ENCODE measurements around the gene LRCH3. TPM values are rescaled to one million over a fixed set of nuclear protein-coding genes. Genes with fewer than 3 reads are reported as not detected.

The LRCH3 gene
- total RNA-seq, 1 experiment from 2014 or later = 63.6 TPM

GRCh38 chr3:197790033-197790432, 1.0 kb upstream of the LRCH3 start:
- no peaks in the 10 kb centered on the region for H3K27me3 Mint-ChIP-seq (ENCODE audit: low read depth)

GRCh38 chr3:197791892-197792647, 1.0 kb downstream of the LRCH3 start:
- Mint-ChIP-seq H3K27ac (peak overlapping the region; percentile 78), H3K9me3 (no peaks in the 10 kb centered on the region), H3K4me1 (peaks cover 21% of the 10 kb centered on the region), H3K4me3 (peak overlapping the region; percentile 89), H3K36me3 (no peaks in the 10 kb centered on the region), H3K27me3 (ENCODE audit: low read depth) (no peaks in the 10 kb centered on the region)
- DNase-seq (ENCODE audit: low spot score) (no peak), ATAC-seq (peak; percentile 23)
- TF ChIP-seq, protein P1, sequence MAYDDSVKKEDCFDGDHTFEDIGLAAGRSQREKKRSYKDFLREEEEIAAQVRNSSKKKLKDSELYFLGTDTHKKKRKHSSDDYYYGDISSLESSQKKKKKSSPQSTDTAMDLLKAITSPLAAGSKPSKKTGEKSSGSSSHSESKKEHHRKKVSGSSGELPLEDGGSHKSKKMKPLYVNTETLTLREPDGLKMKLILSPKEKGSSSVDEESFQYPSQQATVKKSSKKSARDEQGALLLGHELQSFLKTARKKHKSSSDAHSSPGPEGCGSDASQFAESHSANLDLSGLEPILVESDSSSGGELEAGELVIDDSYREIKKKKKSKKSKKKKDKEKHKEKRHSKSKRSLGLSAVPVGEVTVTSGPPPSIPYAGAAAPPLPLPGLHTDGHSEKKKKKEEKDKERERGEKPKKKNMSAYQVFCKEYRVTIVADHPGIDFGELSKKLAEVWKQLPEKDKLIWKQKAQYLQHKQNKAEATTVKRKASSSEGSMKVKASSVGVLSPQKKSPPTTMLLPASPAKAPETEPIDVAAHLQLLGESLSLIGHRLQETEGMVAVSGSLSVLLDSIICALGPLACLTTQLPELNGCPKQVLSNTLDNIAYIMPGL (CRISPR knock-in tag; IDR thresholded peaks at IDR 0.05) = no peak
- 0 out of 2 replicates have a peak, but pooled peaks have one; percentile 16 for TF ChIP-seq HMGA2 (CRISPR knock-in tag; IDR thresholded peaks at IDR 0.05)
- ChIA-PET CTCF (interaction anchor here (0.6 to 1.5 kb wide), 5 partner anchors 9 to 150 kb away, joined by 3 to 5 read pairs (median 3); no protein-coding TSS in a partner anchor), POLR2A (no interaction called here)

More at GRCh38 chr3:197790033-197790432, 1.0 kb upstream of the LRCH3 start:
- Mint-ChIP-seq H3K4me3 (peak overlapping the region; percentile 89), H3K9me3 (no peaks in the 10 kb centered on the region), H3K27ac (no peak overlapping the region), H3K4me1 (peaks cover 15% of the 10 kb centered on the region), H3K36me3 (no peaks in the 10 kb centered on the region)
- TF ChIP-seq USF1 (CRISPR knock-in tag; IDR thresholded peaks at IDR 0.05) (no peak), CTCF (IDR thresholded peaks at IDR 0.05) (no peak), IRF2 (CRISPR knock-in tag; IDR thresholded peaks at IDR 0.05; ENCODE audit: borderline replicate concordance, low read depth) (no peak), TP53 (CRISPR knock-in tag; IDR thresholded peaks at IDR 0.05) (no peak), GTF2I (CRISPR knock-in tag; conservative IDR thresholded peaks at IDR 0.05) (no peak), NR1H2 (CRISPR knock-in tag; IDR thresholded peaks at IDR 0.05) (no peak), ZNF121 (CRISPR knock-in tag; IDR thresholded peaks at IDR 0.05) (no peak)
- TF ChIP-seq, protein P2, sequence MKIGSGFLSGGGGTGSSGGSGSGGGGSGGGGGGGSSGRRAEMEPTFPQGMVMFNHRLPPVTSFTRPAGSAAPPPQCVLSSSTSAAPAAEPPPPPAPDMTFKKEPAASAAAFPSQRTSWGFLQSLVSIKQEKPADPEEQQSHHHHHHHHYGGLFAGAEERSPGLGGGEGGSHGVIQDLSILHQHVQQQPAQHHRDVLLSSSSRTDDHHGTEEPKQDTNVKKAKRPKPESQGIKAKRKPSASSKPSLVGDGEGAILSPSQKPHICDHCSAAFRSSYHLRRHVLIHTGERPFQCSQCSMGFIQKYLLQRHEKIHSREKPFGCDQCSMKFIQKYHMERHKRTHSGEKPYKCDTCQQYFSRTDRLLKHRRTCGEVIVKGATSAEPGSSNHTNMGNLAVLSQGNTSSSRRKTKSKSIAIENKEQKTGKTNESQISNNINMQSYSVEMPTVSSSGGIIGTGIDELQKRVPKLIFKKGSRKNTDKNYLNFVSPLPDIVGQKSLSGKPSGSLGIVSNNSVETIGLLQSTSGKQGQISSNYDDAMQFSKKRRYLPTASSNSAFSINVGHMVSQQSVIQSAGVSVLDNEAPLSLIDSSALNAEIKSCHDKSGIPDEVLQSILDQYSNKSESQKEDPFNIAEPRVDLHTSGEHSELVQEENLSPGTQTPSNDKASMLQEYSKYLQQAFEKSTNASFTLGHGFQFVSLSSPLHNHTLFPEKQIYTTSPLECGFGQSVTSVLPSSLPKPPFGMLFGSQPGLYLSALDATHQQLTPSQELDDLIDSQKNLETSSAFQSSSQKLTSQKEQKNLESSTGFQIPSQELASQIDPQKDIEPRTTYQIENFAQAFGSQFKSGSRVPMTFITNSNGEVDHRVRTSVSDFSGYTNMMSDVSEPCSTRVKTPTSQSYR (CRISPR knock-in tag; IDR thresholded peaks at IDR 0.05) = no peak
- TF ChIP-seq, protein P3, sequence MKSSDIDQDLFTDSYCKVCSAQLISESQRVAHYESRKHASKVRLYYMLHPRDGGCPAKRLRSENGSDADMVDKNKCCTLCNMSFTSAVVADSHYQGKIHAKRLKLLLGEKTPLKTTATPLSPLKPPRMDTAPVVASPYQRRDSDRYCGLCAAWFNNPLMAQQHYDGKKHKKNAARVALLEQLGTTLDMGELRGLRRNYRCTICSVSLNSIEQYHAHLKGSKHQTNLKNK (CRISPR knock-in tag; IDR thresholded peaks at IDR 0.05) = no peak
- TF ChIP-seq, protein P4, sequence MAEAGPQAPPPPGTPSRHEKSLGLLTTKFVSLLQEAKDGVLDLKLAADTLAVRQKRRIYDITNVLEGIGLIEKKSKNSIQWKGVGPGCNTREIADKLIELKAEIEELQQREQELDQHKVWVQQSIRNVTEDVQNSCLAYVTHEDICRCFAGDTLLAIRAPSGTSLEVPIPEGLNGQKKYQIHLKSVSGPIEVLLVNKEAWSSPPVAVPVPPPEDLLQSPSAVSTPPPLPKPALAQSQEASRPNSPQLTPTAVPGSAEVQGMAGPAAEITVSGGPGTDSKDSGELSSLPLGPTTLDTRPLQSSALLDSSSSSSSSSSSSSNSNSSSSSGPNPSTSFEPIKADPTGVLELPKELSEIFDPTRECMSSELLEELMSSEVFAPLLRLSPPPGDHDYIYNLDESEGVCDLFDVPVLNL (CRISPR knock-in tag; IDR thresholded peaks at IDR 0.05; ENCODE audit: borderline replicate concordance, low read depth) = no peak
- DNase-seq (ENCODE audit: low spot score) (no peak), ATAC-seq (no peak)
- ChIA-PET POLR2A (interaction anchor here (0.7 kb wide), 1 partner anchor 568 kb away, joined by 3 read pairs; no protein-coding TSS in a partner anchor), CTCF (no interaction called here)

Measured in WTC11 (cell line).